ENCODE data around the gene B9D1. TPM values are rescaled to one million over a fixed set of nuclear protein-coding genes. Genes with fewer than 3 reads are reported as not detected.
A peak's percentile ranks its signal among the peaks of the same experiment; 100 is the strongest.

Gene B9D1
- total RNA-seq, 2 experiments from 2014 or later, result 1.1 TPM

- no peak overlapping the region for H3K27ac Mint-ChIP-seq
- H3K36me3 Mint-ChIP-seq (ENCODE audit: low read depth), result no peaks in the 10 kb centered on the region
- H3K27me3 Mint-ChIP-seq (ENCODE audit: low read depth), result peaks cover 10% of the 10 kb centered on the region
- ATAC-seq (no peak), DNase-seq (no peak)
- no peaks in the 10 kb centered on the region for H3K9me3 Mint-ChIP-seq (ENCODE audit: insufficient read depth)
- POLR2A ChIA-PET, result no interaction called here
- H3K4me1 Mint-ChIP-seq (ENCODE audit: low read depth), result peaks cover 7% of the 10 kb centered on the region
- CTCF ChIA-PET, result no interaction called here
- no peak overlapping the region for H3K4me3 Mint-ChIP-seq
These were observed 63.2 kb downstream of the B9D1 start for GRCh38 chr17:19299214-19299747.

GRCh38 chr17:19298569-19299213, 63.8 kb downstream of the B9D1 start:
- Mint-ChIP-seq H3K9me3 (ENCODE audit: insufficient read depth) (no peaks in the 10 kb centered on the region), H3K27me3 (ENCODE audit: low read depth) (peaks cover 10% of the 10 kb centered on the region), H3K27ac (no peak overlapping the region), H3K4me3 (no peak overlapping the region), H3K4me1 (ENCODE audit: low read depth) (peaks cover 4% of the 10 kb centered on the region), H3K36me3 (ENCODE audit: low read depth) (no peaks in the 10 kb centered on the region)
- ATAC-seq, result no peak
- POLR2A ChIA-PET, result no interaction called here
- CTCF ChIA-PET, result interaction anchor here (1.5 kb wide), 1 partner anchor 40 kb away, joined by 3 read pairs; no protein-coding TSS in a partner anchor
- DNase-seq, result no peak

GRCh38 chr17:19296786-19297778, 65.4 kb downstream of the B9D1 start:
- Mint-ChIP-seq H3K9me3 (ENCODE audit: insufficient read depth) (no peaks in the 10 kb centered on the region), H3K27me3 (ENCODE audit: low read depth) (peaks cover 10% of the 10 kb centered on the region), H3K36me3 (ENCODE audit: low read depth) (no peaks in the 10 kb centered on the region), H3K4me1 (ENCODE audit: low read depth) (no peaks in the 10 kb centered on the region), H3K4me3 (no peak overlapping the region), H3K27ac (no peak overlapping the region)
- ChIA-PET CTCF (interaction anchor here (0.8 to 1.5 kb wide), 2 partner anchors 41 to 150 kb away, joined by 3 read pairs; no protein-coding TSS in a partner anchor), POLR2A (no interaction called here)
- DNase-seq, result no peak
- ATAC-seq, result no peak

GRCh38 chr17:19295473-19296135, 66.9 kb downstream of the B9D1 start:
- ATAC-seq, result no peak

GRCh38 chr17:19294443-19294842, 68.1 kb downstream of the B9D1 start:
- H3K4me1 Mint-ChIP-seq (ENCODE audit: low read depth), result peaks cover 7% of the 10 kb centered on the region
- POLR2A ChIA-PET, result no interaction called here
- CTCF ChIA-PET, result no interaction called here
- no peak overlapping the region for H3K27ac Mint-ChIP-seq
- H3K9me3 Mint-ChIP-seq (ENCODE audit: insufficient read depth), result no peaks in the 10 kb centered on the region
- no peak for DNase-seq
- ATAC-seq, result no peak
- no peaks in the 10 kb centered on the region for H3K36me3 Mint-ChIP-seq (ENCODE audit: low read depth)
- H3K4me3 Mint-ChIP-seq, result no peak overlapping the region
- peaks cover 6% of the 10 kb centered on the region for H3K27me3 Mint-ChIP-seq (ENCODE audit: low read depth)

More at GRCh38 chr17:19295473-19296135, 66.9 kb downstream of the B9D1 start:
- H3K27me3 Mint-ChIP-seq (ENCODE audit: low read depth), result peaks cover 9% of the 10 kb centered on the region
- no peak overlapping the region for H3K27ac Mint-ChIP-seq
- H3K4me1 Mint-ChIP-seq (ENCODE audit: low read depth), result peaks cover 1% of the 10 kb centered on the region
- DNase-seq, result no peak
- ChIA-PET CTCF (interaction anchor here (0.6 kb wide), 1 partner anchor 15 kb away, joined by 3 read pairs; no protein-coding TSS in a partner anchor), POLR2A (no interaction called here)
- H3K36me3 Mint-ChIP-seq (ENCODE audit: low read depth), result no peaks in the 10 kb centered on the region
- no peak overlapping the region for H3K4me3 Mint-ChIP-seq
- H3K9me3 Mint-ChIP-seq (ENCODE audit: insufficient read depth), result no peaks in the 10 kb centered on the region

Small RNA genes within 50 kb of the gene (microRNA-seq; reads per million reads assigned to microRNA genes)
- gene MIR1180, result 91.8 reads per million, percentile 58 among the genes with 10 or more reads in this experiment

Other genes starting within 250 kb of the B9D1 start
- 10 to 100 TPM; 13.6 to 16.8 TPM for gene GRAPL, start 235.1 kb downstream of the B9D1 start, total RNA-seq
- 1 to 10 TPM; 2.8 to 3.1 TPM for gene EPN2, start 125.4 kb downstream of the B9D1 start, total RNA-seq
- 10 to 100 TPM; 31.5 to 33.5 TPM for gene MAPK7, start 15.8 kb upstream of the B9D1 start, total RNA-seq
- gene MFAP4, start 24.5 kb upstream of the B9D1 start, total RNA-seq, result not detected
- under 1 TPM in 1 of 2 experiments, not detected in 1; 0.34 TPM for gene RNF112, start 48.5 kb upstream of the B9D1 start, total RNA-seq
- not detected for gene SLC47A1, start 171.1 kb upstream of the B9D1 start, total RNA-seq